Suprapubic skin (tissue), 4 donors: ENCODE results near the gene COL6A3.

ENCODE experiments used
- EP300 ChIP-seq: sonication (generic); formaldehyde crosslinking; IDR thresholded peaks from one replicate; pipeline ENCODE4 v1.6.1; 2017; ENCODE audit warnings: antibody characterized with exemption
- POLR2A ChIP-seq, 2 donors: fragments of 450-650 bp; IDR thresholded peaks; one replicate each; pipeline ENCODE4 v1.6.1; 2017; ENCODE audit warnings: antibody characterized with exemption in 2 of 2, mild to moderate bottlenecking in 2 of 2, moderate library complexity in 2 of 2
- POLR2AphosphoS5 ChIP-seq, 3 donors: sonication (generic); formaldehyde crosslinking; IDR thresholded peaks; one replicate each; pipeline ENCODE4 v1.6.1; 2017; ENCODE audit warnings: antibody characterized with exemption in 3 of 3
- TF ChIP-seq, protein P1 (sequence below), 2 donors: fragments of 200-600 bp in 1 of 2; fragments of 450-650 bp in 1 of 2; sonication (generic) in 1 of 2; IDR thresholded peaks; one replicate each; pipeline ENCODE4 v1.5.1; 2016 to 2019; ENCODE audit warnings: antibody characterized with exemption in 2 of 2, mild to moderate bottlenecking in 1 of 2, moderate library complexity in 1 of 2

DNA sequence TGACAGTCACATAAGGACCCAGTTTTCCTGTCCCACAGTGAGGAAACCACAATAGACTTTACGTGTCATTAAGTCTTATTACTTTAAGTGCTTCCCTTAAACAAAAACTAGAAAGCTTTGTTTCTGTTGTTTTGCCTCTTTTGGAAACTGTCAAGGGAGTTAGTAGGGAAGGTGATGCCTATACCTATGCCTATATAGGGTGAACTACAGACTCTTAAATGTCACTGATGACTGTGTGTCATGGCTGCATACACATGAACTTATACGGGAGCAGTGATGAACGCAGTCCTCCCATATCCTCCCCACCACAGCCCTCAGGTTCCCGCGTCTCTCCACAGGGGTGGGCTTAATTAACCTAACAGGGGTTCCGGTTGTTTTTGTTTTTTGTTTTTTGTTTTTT, 97.6 kb downstream of the COL6A3 start:
- no peak for TF ChIP-seq POLR2A (IDR thresholded peaks at IDR 0.05)
- TF ChIP-seq, protein P1, sequence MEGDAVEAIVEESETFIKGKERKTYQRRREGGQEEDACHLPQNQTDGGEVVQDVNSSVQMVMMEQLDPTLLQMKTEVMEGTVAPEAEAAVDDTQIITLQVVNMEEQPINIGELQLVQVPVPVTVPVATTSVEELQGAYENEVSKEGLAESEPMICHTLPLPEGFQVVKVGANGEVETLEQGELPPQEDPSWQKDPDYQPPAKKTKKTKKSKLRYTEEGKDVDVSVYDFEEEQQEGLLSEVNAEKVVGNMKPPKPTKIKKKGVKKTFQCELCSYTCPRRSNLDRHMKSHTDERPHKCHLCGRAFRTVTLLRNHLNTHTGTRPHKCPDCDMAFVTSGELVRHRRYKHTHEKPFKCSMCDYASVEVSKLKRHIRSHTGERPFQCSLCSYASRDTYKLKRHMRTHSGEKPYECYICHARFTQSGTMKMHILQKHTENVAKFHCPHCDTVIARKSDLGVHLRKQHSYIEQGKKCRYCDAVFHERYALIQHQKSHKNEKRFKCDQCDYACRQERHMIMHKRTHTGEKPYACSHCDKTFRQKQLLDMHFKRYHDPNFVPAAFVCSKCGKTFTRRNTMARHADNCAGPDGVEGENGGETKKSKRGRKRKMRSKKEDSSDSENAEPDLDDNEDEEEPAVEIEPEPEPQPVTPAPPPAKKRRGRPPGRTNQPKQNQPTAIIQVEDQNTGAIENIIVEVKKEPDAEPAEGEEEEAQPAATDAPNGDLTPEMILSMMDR (IDR thresholded peaks at IDR 0.05) = no peak
- TF ChIP-seq POLR2AphosphoS5 (IDR thresholded peaks at IDR 0.05) = no peak
- no peak for TF ChIP-seq EP300
